HG03066 (cell line): ENCODE data around the gene TRMT2A.
A peak's percentile ranks its signal among the peaks of the same experiment; 100 is the strongest.

Experiments used
- ATAC-seq: cut with Tn5 transposase; IDR thresholded peaks from one replicate; pipeline ENCODE4 v1.9.1; 2021; ENCODE audit warnings: low read depth; ENCODE audit not compliant: unreplicated experiment

The TRMT2A gene

GRCh38 chr22:20135806-20136602, 19.0 kb upstream of the TRMT2A start:
- ATAC-seq: no peak

- ATAC-seq: no peak
Observed at GRCh38 chr22:20135265-20135664, 18.2 kb upstream of the TRMT2A start.

DNA sequence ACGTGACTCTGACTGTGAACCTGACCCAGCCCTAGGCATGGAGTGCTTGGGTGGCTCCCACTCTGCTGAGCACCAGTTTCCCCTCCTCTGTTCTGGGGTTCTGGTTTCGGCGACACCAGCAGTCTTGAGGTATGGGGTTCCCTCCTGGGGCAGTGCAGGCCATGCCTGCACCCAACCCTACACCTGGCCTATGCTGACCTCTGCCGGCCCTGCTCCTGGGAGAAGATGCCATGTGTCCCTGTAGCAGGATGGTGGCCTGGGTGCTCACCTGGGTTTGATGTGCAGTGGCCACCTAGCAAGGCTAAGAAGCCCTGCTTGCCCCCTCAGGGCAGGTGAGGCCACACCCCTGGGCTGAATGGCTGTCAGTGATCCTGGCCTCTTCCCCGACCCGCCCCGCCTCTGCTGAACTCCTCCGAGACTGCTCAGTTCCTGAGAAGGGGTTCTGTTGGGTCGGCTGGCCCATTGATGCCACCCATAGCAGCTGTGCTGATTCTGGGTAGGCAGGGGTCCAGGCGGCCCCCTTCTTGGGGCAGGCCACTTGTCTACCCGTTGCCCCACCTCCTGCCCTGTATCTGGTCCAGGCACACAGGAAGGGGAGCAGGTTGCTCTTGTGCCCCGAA, 17.0 kb upstream of the TRMT2A start:
- ATAC-seq: no peak

DNA sequence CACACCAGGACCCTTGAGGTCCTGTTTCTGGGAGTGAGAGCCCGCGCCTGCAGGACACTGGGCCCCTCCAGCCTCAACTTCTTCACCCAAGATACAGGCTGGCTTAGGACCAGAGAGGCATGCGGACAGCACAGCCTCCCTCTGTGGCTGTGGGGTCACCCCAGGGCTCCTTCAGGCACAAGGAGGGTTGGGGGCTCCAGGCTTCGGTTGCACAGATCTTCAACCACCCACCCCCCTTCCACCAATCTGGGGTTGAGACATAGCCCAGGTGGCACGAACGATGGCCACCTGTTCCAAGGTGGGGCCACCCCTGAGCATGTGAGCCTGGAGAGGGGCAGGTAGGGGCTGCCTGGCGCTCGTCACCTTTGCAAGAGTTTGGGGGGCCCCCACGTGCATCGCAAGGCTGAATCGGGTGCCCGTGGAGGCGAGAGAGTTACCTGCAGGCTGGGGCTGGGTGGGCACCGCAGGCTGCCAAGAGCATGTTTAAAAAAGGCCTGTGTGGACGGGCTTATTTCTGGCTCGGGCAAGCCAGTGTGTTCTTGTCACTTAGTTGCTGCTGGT, 15.7 kb upstream of the TRMT2A start:
- ATAC-seq: no peak

GRCh38 chr22:20131859-20132685, 15.0 kb upstream of the TRMT2A start:
- ATAC-seq: no peak

DNA sequence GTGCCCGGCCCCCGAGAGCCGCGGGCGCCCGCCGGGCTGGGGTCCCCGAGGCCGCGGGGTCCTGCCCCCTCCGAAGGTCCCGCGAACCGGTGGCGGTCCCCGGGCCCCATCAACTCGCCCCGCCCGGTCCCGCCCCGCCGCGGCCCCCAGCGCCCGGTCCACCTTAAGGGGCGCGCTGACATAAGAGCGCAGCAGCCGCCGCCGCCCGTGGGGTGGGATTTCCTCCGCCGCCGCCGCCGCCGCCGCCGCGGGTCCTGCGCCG, 14.5 kb upstream of the TRMT2A start, which contains the start of gene ZDHHC8:
Gene ZDHHC8, plus strand, starts transcription at position 208 of the 262 bp plus-strand sequence. CDS start 144 bp downstream, outside the sequence.
- ATAC-seq: peak; percentile 64

GRCh38 chr22:20130731-20131596, 13.9 kb upstream of the TRMT2A start:
- peak; percentile 49 for ATAC-seq

DNA sequence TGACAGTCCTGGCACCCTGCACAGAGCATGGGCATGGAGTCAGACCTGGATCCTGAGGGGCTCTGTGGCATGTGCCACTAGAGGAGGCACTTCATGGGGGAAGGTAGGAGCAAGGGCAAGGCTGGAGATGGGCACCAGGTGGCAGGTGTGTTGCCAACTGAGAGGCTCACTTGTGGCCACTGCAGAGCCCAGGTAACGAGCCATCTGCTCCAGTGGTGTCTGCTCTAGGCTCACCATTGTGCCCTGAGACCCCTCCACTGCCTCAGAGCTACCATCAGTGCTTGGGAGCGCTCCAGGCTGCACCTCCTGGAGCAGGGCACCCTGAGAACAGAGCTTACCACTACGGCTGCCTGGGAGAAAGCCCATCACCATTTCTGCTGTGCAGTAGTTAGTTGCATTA, 13.3 kb upstream of the TRMT2A start:
- no peak for ATAC-seq

GRCh38 chr22:20129747-20130014, 12.7 kb upstream of the TRMT2A start:
- ATAC-seq: no peak

- ATAC-seq: no peak
Observed at GRCh38 chr22:20128902-20129746, 12.1 kb upstream of the TRMT2A start.

GRCh38 chr22:20128619-20128901, 11.5 kb upstream of the TRMT2A start:
- no peak for ATAC-seq

GRCh38 chr22:20127869-20128618, 11.0 kb upstream of the TRMT2A start:
- ATAC-seq: no peak

GRCh38 chr22:20127318-20127868, 10.4 kb upstream of the TRMT2A start:
- no peak for ATAC-seq

GRCh38 chr22:20126284-20127029, 9.4 kb upstream of the TRMT2A start:
- ATAC-seq: no peak

DNA sequence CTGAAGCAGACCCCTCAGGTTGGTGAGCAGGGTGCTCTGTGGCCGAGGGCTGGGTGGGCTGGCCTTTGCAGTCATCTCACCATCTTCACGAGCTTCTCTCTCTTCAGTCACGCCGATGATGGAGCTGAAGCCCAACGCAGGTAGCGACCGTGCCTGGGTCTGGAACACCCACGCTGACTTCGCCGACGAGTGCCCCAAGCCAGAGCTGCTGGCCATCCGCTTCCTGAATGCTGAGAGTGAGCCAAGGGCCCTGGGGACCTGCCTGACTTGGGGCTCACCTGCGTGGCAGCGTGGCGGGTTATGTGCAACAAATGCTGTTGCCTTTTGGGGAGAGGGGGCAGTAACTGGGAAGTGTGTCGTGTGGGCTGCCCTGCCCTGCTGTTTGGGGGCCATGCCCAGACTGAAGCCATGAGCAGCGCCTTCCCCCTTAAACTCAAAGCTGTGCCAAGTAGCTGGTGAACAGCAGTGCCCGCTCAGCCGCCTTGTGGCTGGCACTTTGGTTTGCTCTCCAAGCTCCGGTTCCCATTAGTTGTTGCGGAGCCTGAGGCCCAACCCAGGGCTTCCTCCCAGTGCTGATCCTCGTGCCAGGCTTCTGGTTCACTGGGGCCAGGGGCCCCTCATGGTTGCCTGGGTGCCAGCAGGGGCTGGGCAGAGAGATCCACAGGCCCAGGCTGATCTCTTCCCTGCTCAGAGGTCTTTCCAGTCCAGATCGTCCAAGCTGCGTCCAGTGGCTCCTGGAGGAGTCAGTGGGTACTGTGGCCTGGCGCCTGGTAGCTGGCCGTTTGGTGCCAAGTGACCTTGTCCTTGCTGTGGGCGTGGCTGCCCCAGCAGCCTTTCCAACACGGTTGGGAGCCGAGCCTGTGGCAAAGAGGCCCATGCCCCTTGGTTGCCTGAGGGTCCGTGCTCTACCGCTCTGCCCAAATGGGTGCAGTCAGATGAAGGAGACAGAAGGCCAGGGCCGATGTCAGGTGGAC, 8.5 kb upstream of the TRMT2A start:
- ATAC-seq: no peak

- no peak for ATAC-seq
Observed at GRCh38 chr22:20124083-20124787, 7.2 kb upstream of the TRMT2A start.
